SHP77 treated with DMSO at 0.1 percent for 48 hours (cell line): ENCODE results near the gene NANP.

Experiments
- DNase-seq: peaks from one replicate; lab custom pipeline; 2025; lab: John Stamatoyannopoulos, UW

The NANP gene

DNA sequence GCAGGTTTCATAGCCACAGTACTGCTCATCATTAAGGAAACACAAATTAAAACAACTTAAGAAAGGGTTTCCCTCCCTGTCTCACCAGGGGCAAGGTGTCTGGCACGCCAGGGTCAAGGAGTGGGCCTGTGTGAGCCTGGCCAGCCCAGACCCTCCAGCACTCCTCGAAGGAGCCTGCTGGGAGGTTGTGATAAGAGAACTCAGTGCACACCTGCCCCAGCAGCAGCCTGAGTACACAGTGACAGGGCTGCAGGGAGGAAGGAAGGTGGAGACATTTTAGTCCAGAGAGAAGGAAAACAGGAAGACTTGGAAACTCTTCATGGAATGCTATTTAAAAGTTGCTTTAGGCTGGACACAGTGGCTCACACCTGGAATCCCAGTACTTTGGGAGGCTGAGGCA is 52.6 kb downstream of the NANP start:
- no peak for DNase-seq

DNA sequence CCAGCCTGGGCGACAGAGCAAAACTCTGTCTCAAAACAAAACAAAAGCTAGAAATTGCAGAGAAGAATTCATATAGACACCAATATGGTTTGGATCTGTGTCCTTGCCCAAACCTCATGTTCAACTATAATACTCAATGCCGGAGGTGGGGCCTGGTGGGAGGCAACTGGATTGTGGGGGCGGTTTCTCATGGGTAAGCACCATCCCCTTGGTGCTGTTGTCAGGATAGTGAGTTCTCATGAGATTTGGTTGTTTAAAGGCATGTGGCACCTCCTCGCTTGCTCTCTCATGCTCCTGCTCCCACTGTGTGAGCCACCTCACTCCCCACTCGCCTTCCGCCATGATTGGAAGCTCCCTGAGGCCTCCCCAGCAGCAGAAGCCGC is 53.7 kb downstream of the NANP start:
- no peak for DNase-seq

DNA sequence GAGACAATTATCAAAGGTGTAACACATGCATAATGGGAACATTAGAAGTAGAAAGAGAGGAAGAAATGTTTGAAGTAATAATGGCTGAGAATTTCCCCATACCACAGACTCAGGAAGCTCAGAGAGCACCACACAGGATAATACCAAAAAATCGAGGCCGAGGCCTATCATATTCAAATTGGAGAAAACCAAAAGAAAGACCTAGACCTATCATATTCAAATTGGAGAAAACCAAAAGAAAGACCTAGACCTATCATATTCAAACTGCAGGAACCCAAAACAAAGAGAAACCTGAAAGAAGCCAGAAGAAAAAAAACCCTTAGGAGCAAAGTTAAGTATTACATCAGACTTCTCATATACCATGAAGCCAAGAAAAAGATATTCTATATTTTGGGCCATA is 56.5 kb downstream of the NANP start:
- DNase-seq: no peak

DNA sequence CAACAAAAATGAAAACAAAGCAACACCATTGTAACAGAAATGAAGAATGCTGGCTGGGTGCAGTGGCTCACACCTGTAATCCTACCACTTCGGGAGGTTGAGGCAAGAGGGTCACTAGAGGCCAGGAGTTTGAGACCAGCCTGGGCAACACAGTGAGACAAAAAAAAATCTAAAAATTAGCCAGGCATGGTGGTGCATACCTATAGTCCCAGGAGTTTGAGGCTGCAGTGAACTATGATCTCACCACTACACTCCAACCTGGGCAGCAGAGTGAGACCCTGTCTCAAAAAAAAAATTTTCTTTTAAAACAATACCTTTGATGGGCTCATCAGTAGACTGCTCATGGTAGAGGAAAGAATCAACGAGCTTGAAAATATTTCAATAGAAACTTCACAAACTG is 57.0 kb downstream of the NANP start:
- DNase-seq: no peak

DNA sequence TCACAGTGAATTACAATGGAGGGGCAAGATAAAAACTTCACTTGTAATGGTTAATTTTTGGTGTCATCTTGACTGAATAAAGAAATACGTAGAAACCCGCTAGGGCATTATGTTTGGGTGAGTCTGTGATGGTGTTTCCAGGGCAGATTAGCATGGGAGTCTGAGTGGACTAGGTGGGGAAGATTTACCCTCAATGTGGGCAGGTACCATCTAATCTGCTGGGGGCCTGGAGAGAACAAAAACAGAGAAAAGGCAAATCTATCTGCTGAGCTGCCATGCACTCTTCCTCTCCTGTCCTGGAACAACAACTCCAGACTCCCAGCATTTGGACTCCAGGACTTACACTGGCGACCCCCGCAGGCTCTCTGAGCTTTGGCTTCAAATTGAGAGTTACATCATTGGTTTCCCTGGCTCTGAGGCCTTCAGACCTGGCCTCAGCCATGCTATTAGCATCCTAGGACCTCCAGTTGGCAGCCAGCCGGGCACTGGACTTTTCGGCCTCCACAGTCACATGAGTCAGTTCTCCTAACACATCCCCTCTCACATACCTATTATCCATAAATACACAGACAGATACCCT is 58.1 kb downstream of the NANP start:
- no peak for DNase-seq

DNA sequence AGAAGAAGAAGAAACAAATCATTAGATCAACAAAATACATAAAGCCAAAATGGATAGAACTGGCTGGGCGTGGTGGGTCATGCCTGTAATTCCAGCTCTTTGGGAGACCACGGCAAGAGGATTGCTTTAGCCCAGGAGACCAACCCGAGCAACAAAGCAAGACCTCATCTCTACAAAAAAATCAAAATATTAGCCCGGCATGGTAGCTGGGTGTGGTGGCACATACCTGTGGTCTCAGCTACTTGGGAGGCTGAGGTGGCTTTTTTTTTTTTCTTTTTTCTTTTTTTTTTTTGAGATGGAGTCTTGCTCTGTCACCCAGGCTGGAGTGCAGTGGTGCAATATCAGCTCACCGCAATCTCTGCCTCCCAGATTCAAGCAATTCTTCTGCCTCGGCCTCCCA is 59.9 kb downstream of the NANP start:
- no peak for DNase-seq

DNA sequence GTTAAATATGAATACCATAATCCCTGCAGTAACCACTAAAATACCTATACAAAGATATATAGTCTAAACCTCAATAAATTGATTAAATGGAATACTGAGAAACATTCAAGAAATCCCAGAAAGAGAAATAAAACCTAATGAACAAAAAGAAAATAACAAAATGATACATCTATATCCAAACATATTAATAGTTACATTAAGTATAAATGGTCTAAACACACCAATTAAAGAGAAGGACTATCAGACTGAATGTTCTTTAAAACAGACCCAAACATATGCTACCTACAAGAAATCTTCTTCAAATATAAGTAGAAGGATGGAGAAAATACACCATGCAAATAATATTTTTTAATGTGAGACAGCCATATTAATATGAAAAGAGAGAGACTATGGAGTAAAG is 60.5 kb downstream of the NANP start:
- DNase-seq: no peak
